Small intestine (tissue), 7 donors: ENCODE data around the gene ADAMTS18. TPM values are rescaled to one million over a fixed set of nuclear protein-coding genes. Genes with fewer than 3 reads are reported as not detected.

Experiments used
- DNase-seq, 2 donors: peaks; one replicate each; pipeline versions ENCODE4 v3.0.0 to v3.0.0-alpha.2; 2013
- FAIRE-seq: peaks from 2 replicates; lab custom pipeline; 2012; peaks lifted over from hg19 to GRCh38; lab: Jason Lieb, UNC
- H3K27ac ChIP-seq, 3 donors: one replicate each; pipeline ENCODE4 v1.5.1; 2013; ENCODE audit warnings: low read length in 2 of 3, mild to moderate bottlenecking in 2 of 3, control low read depth in 1 of 3, inconsistent platforms in 1 of 3, low read depth in 1 of 3, moderate library complexity in 1 of 3
- H3K27me3 ChIP-seq, 3 donors: one replicate each; pipeline ENCODE4 v1.6.1; 2013; ENCODE audit warnings: low read length in 3 of 3, inconsistent platforms in 1 of 3; ENCODE audit not compliant: control insufficient read depth in 3 of 3, insufficient read depth in 3 of 3
- H3K36me3 ChIP-seq, 3 donors: one replicate each; pipeline ENCODE4 v1.6.1; 2013; ENCODE audit warnings: low read length in 3 of 3, inconsistent platforms in 1 of 3, low read depth in 1 of 3, mild to moderate bottlenecking in 1 of 3, moderate library complexity in 1 of 3; ENCODE audit not compliant: control insufficient read depth in 3 of 3, insufficient read depth in 2 of 3
- H3K4me1 ChIP-seq, 3 donors: one replicate each; pipeline ENCODE4 v1.6.1; 2013; ENCODE audit warnings: low read length in 2 of 3, inconsistent platforms in 1 of 3, low read depth in 1 of 3, mild to moderate bottlenecking in 1 of 3, moderate library complexity in 1 of 3; ENCODE audit not compliant: control insufficient read depth in 3 of 3, insufficient read depth in 2 of 3
- H3K4me3 ChIP-seq, 3 donors: one replicate each; pipeline ENCODE4 v1.5.1; 2013; ENCODE audit warnings: low read length in 3 of 3, control low read depth in 1 of 3, inconsistent platforms in 1 of 3, low read depth in 1 of 3, mild to moderate bottlenecking in 1 of 3, moderate library complexity in 1 of 3
- H3K9me3 ChIP-seq, 2 donors: one replicate each; pipeline ENCODE4 v1.6.1; 2013; ENCODE audit warnings: low read depth in 1 of 2, low read length in 1 of 2; ENCODE audit not compliant: control insufficient read depth in 2 of 2, insufficient read depth in 1 of 2
- WGBS, 3 donors: extraction: QIAGEN DNeasy Blood & Tissue Kit; methylation state at CpG; one replicate each; pipeline ENCODE4 v1.1.7; 2013; 5-methylcytosine and 5-hydroxymethylcytosine counted together
- polyA plus RNA-seq, 4 donors: library from polyadenylated mRNA; stranded (reverse) in 3 of 4; unstranded in 1 of 4; fragments of 200-250 nt in 3 of 4; fragments of 120-200 nt in 1 of 4; gene quantifications; one replicate each; pipeline versions ENCODE4 v1.2.1 to v1.2.3, GENCODE V29; 2013
- donor health status: healthy with polysubstance abuse.
- donor health status: control.
- donor health status: control.
- donor health status: Bipolar disorder and iron deficiency.
- donor health status: healthy.

ADAMTS18 gene
- polyA plus RNA-seq, 4 donors = 0.03 to 2.2 TPM; not detected in 2

DNA sequence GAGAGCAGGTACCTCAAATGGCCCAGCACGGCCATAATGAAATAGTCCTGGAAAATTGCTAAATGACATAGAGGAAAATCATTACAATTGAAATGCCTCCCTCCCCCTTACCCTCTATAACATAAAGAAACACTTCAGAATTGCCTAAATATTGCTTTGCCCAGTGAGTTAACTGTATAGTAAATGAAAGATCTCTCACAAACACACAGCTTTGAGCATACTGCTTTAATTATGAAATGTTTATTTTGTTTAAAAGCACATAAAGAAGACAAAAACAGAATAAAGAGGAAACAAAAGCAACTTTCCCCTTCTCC is 9.3 kb upstream of the ADAMTS18 start:
- DNase-seq (no peak), FAIRE-seq (no peak)
- Histone ChIP-seq H3K36me3 (no peaks in the 10 kb centered on the region), H3K4me1 (no peaks in the 10 kb centered on the region), H3K27ac (no peak overlapping the region), H3K4me3 (no peak overlapping the region), H3K27me3 (peaks cover 0 to 7% (median 0%) of the 10 kb centered on the region in 3 donors), H3K9me3 (no peaks in the 10 kb centered on the region)
- 6 to 27% (median 24%) methylated on average over 1 of the region's 1 CpG for WGBS, 3 donors

DNA sequence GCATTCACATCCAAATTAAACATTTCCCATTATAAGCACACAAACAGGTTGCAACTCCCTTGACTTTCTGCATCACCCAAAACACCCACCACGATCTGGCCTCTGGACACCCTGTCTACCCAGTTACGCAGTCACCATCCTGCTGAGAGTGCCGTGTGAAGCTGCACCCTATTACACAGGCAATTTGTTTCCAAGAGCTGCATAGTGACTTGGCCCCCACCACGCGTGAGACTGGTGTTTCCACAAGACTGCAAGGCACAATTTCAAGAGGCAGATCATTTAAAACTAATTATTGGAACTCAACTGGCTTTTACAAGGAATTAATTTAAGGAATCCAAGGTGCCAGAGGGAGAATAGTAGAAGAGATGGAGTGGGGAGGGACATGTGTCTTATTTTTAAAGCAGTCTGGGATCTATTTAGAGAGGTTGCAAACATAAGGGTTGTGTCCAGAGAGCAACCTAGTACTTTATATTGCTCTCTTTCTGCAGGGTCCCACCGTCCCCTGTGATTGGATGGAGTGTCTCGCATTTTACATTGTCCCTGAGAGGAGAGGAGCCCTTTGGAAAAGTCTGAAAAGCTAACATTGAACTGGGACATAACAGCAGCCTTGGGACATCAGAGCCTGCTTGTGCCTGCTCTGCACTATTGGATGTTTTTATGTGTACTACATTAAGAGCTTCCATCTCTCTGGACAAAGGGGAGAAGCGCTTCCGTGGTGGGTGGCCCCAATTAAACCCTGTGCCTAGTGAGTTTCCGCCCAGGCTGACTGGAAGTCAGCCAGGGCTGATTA is 8.7 kb upstream of the ADAMTS18 start:
- H3K36me3 ChIP-seq = no peaks in the 10 kb centered on the region
- peaks cover 0 to 7% (median 0%) of the 10 kb centered on the region in 3 donors for H3K27me3 ChIP-seq
- DNase-seq = no peak
- H3K27ac ChIP-seq = no peak overlapping the region
- no peaks in the 10 kb centered on the region for H3K9me3 ChIP-seq
- 53 to 63% (median 54%) methylated on average over 10 of the region's 10 CpGs for WGBS, 3 donors
- FAIRE-seq = no peak
- no peaks in the 10 kb centered on the region for H3K4me1 ChIP-seq
- H3K4me3 ChIP-seq = no peak overlapping the region

DNA sequence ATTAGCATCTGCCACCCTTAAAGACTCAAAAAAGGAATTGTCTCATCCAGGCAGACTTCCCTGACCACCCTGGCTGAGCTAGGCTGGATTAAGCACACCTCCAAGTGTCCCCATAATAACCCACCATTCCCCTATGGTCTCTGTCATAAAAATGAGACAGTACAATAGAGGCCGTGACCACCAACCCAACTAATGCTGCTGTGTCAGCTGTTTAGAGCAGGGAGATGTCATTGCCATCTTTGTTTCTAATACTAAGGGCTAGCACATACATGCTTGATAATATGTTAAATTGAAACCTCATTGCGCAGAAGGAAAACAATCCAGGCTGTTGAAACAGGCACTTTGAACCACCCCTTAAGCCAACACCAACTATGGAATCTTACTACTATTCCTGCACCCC is 7.2 kb upstream of the ADAMTS18 start:
- no peak overlapping the region for H3K4me3 ChIP-seq
- DNase-seq = no peak
- no peak overlapping the region for H3K27ac ChIP-seq
- H3K4me1 ChIP-seq = no peaks in the 10 kb centered on the region
- no peaks in the 10 kb centered on the region for H3K9me3 ChIP-seq
- WGBS, 3 donors = 90 to 93% (median 90%) methylated on average over 2 of the region's 2 CpGs
- H3K36me3 ChIP-seq = no peaks in the 10 kb centered on the region
- FAIRE-seq = no peak
- peaks cover 0 to 13% (median 0%) of the 10 kb centered on the region in 3 donors for H3K27me3 ChIP-seq

DNA sequence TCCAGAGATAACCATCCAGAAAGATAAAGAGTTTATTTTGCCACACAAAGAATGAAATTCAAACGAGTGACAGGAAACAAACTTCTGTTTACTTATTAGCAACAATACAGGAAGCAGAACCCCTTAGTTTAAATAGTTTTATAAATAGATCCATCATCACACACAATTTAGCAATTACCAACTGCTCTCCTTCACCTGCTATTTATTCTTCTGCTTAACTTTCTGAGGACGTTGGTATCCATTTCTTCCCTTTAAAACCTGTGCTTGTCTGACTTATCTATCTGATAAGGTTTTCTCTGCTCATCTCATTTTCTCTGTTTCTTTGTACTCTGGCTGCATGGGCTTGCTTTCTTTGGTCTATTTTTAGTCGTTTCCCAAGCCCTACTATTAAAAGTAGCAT is 4.3 kb upstream of the ADAMTS18 start:
- Histone ChIP-seq H3K4me3 (no peak overlapping the region), H3K9me3 (no peaks in the 10 kb centered on the region), H3K27me3 (peaks cover 6 to 30% (median 8%) of the 10 kb centered on the region in 3 donors), H3K4me1 (no peaks in the 10 kb centered on the region), H3K36me3 (no peaks in the 10 kb centered on the region), H3K27ac (no peak overlapping the region)
- no peak for DNase-seq
- WGBS, 3 donors = 3 to 12% (median 6%) methylated on average over 3 of the region's 3 CpGs
- FAIRE-seq = no peak

DNA sequence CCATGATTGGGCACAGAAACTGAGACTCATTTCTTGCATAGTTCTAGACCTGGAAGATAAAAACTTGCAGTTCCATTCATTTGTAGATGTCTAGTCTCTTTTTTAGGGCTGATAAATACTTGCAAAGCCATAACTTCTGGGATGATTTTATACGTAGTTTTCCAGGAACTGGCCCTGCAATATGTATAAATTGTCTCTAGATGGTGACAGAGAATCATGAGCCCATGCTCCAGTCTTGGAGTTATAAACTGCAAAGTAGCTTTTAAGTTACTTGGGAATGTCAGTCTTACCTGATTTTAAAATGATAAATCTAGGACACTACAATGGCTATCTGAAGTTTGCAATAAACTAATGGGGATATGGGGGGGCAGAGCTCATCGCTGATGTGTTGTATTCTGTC is 3.0 kb upstream of the ADAMTS18 start:
- Histone ChIP-seq H3K4me3 (no peak overlapping the region), H3K9me3 (no peaks in the 10 kb centered on the region), H3K36me3 (no peaks in the 10 kb centered on the region), H3K27ac (no peak overlapping the region), H3K27me3 (peaks cover 9 to 38% (median 12%) of the 10 kb centered on the region in 3 donors), H3K4me1 (no peaks in the 10 kb centered on the region)
- 31 to 46% (median 33%) methylated on average over 2 of the region's 2 CpGs for WGBS, 3 donors
- no peak for FAIRE-seq
- DNase-seq = no peak

DNA sequence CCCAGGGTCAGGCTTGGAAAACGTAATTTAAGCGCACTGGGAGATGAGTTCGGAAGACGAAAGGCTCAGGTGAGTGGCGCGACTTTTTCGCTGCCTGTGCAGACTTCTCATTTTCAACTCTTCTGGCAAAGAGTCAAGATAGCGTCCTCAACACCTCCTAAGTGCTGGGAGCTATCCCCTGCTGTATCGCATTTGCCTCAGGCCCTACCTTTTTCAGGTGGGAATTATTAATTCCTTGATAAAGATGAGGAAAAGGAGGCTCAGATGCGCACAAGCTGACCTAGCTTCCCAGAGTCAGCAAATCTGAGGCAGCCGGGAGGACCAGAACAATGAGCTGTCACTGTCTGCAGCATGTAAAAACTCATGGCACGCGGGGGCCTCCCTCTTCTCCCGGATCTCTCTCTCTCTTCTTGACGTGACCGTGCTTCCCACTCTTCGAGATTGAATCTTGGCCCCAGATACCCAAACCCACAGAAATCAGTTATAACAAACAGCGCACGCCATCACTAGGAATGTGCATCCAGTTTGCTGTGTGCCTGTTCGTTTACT is 512 bp upstream of the ADAMTS18 start:
- peaks cover 9 to 39% (median 17%) of the 10 kb centered on the region in 3 donors for H3K27me3 ChIP-seq
- H3K27ac ChIP-seq = no peak overlapping the region
- FAIRE-seq (no peak), DNase-seq (no peak)
- H3K9me3 ChIP-seq = no peaks in the 10 kb centered on the region
- no peaks in the 10 kb centered on the region for H3K4me1 ChIP-seq
- WGBS, 3 donors = 12 to 18% (median 15%) methylated on average over 20 of the region's 20 CpGs
- no peak overlapping the region for H3K4me3 ChIP-seq
- no peaks in the 10 kb centered on the region for H3K36me3 ChIP-seq

DNA sequence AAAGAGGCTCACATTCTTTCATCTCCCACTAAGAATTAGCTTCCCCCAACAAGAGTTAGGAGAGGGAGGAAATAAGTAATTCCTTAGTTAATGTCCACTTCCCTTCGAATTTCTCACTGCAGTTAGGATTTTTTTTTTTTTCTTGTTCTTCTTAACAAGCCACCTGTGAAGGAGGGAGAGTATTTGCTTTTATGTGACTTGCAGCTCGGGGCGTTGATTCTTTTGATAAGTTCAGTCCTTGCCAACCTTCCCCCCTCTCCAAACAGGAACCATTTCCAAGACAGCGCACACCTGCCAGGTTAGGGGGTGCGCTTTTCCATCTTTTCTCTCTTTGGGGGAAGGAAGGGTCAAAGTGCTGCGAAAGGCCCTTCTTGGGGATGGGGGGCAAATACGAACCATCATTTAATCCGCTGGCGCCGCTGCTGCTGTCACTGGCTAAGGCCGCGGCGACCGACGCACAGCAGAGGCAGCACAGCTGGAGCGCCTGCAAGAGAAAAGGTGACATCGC is 758 bp downstream of the ADAMTS18 start:
- no peak overlapping the region for H3K4me3 ChIP-seq
- H3K4me1 ChIP-seq = no peaks in the 10 kb centered on the region
- 3 to 7% (median 3%) methylated on average over 16 to 17 of the region's 17 CpGs for WGBS, 3 donors
- DNase-seq (peak in 1 of 2 donors; percentile 24), FAIRE-seq (no peak)
- H3K9me3 ChIP-seq = no peaks in the 10 kb centered on the region
- no peaks in the 10 kb centered on the region for H3K36me3 ChIP-seq
- H3K27ac ChIP-seq = no peak overlapping the region
- H3K27me3 ChIP-seq = peaks cover 9 to 39% (median 17%) of the 10 kb centered on the region in 3 donors

DNA sequence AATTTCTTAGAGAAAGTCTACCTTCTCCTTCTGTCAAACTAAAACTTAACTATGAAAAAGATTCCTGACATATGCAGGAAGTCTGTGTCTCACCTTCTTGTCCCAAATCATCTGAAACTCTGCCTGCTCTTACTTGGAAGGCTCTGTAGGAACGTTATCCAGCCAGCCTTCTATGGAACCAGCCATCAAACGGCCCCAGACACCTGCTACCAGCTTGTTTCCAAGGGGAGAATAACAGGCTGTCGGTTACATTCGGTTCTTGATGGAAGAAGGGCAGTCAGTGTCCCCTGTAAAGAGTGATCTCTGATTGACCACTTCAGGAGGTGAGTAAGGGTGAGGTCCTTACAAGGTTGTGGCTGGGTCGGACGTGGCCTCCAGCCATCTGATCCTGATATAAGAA is 1.7 kb downstream of the ADAMTS18 start:
- FAIRE-seq = no peak
- Histone ChIP-seq H3K4me3 (no peak overlapping the region), H3K9me3 (no peaks in the 10 kb centered on the region), H3K27me3 (peaks cover 9 to 39% (median 17%) of the 10 kb centered on the region in 3 donors), H3K36me3 (no peaks in the 10 kb centered on the region), H3K4me1 (no peaks in the 10 kb centered on the region), H3K27ac (no peak overlapping the region)
- 22 to 35% (median 34%) methylated on average over 6 of the region's 6 CpGs for WGBS, 3 donors
- DNase-seq = no peak
